GM18868 (cell line): Measurements from ENCODE around the gene ZNF674.
"Not testable (repeated sequence)": the region's sequence is repeated elsewhere in the genome, so short reads cannot be mapped to it uniquely, and the experiment has no call there.

Experiments
- ATAC-seq: cut with Tn5 transposase; IDR thresholded peaks from one replicate; pipeline ENCODE4 v1.9.1; 2021; ENCODE audit warnings: mild to moderate bottlenecking, moderate library complexity; ENCODE audit not compliant: unreplicated experiment

Gene ZNF674

DNA sequence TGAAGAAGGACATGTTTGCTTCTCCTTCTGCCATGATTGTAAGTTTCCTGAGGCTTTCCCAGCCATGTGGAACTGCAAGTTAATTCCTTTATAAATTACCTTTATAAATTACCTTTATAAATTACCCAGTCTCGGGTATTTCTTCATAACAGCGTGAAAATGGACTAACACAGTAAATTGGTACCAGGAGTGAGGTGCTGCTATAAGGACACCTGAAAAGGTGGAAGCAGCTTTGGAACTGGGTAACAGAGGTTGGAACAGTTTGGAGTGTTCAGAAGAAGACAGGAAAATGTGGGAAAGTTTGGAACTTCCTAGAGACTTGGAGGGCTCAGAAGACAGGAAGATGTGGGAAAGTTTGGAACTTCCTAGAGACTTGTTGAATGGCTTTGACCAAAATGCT is 66.6 kb downstream of the ZNF674 start:
- not testable (repeated sequence) for ATAC-seq

DNA sequence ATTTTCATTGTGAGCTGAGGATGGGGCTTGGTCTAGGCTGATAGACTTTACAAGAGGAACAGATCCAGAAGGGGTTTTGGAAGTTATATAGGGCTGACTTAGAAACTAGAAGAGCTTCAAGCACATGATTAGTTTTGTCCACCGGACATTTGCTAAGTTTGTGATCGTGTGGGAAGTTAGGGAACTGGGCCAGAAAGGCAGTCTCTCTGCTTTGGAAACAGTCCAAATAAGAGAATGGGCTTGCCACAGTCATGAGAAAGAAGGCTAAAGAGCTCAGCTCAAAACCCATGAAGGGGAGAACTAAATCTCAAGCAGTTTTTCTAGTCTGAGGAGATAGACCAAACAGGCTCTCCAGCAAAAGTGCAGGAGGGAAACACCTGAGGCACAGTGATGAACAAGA is 67.8 kb downstream of the ZNF674 start:
- ATAC-seq: no peak

DNA sequence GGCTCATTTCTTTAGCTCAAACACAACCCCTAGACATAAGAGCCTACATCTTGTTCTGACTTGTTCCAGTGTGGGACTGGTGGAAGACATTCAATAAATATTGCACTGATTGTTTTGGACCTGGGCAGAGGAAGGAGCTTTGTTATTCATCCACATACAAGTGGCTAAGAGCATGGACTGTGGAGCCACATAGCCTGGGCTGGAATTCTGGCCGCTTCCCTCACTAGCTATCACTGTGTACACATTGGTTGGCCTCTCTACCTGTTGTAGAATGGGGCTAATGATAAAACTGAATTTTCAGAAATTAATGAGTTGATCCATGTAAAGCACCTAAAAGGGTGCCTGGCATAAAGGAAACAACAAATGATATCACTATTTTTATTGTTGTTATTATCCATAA is 80.0 kb downstream of the ZNF674 start:
- ATAC-seq: no peak

DNA sequence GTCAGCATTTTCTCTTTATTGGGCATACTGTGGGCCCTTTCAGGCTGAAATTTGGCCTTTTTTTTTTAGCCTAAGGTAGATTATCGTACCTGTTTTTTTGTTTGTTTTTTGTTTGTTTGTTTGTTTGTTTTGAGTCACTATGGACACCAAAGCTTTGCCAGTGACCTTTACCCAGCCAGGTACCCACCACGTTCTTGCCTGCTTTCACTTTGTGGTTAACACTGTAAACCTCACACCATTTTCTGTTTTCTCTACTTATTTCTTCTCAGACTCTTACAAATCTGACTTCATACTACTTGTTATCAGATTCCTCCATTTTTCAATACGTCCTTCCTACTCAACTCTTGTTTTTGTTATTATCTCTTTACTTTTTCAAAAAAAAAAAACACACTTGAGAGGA is 81.5 kb downstream of the ZNF674 start:
- ATAC-seq: no peak

DNA sequence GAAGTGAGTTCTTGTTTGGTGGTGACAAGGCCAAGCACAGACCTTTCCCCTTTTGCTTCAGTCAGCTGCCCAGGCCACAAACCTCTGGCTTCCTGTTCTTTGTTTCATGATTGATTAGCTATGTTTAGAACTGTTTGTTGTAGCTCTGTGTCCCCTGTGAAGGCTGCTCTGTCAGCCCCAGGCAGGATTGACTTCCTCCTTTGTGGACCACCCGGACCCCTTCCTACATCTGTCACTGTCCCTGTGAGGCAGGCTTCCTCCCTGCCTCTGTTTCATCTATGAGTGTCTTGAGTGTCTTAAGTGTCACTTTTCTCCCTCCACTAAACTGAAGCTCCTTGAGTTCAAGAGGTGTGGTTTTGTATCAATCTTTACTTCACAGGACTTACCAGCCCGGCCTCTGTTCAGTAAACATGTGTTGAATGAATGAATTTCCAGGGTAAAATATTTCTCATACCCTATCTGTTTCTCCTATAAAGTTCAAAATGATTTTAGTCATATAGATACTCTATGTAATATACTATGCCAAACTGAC is 83.5 kb downstream of the ZNF674 start:
- peak; percentile 91 for ATAC-seq

DNA sequence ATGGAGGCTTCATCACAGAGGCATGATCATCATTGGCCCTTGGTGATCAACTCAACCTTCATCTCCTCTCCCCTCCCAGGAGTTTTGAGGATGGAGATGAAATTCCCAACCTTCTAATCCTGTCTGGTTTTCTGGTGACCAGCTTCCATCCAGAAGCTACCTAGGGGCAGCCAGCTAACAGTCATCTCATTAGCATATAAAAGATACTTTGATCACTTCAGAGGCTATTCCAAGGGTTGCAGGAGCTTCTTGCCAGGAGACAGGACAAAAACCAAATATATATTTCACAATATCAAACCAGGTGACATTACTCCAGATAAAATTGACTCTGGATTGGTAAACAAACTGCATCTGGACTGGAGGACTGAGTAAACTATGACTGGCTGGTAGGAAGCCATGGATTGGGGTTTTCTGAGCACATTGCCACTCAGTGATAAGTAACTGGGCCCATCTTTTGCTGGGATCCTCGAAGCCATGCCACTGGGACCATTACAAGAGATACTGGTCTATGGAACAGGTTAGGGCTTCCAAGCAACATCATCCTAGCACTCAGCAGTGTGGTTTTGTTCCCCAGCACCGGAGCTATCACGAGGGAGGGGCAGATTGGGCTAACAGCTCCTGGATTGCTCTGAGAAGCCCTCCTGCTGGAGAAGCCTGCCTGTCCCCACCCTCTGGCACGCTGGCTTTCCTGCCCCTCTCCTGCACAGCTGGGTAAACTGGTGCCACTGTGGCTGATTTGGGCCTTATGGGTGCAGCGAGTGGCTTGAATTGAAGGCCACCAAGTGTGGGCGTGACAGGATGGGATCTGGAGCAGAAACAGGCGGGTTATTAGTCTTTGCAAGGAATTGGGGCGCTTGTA is 84.2 kb downstream of the ZNF674 start:
- ATAC-seq: not testable (repeated sequence)

DNA sequence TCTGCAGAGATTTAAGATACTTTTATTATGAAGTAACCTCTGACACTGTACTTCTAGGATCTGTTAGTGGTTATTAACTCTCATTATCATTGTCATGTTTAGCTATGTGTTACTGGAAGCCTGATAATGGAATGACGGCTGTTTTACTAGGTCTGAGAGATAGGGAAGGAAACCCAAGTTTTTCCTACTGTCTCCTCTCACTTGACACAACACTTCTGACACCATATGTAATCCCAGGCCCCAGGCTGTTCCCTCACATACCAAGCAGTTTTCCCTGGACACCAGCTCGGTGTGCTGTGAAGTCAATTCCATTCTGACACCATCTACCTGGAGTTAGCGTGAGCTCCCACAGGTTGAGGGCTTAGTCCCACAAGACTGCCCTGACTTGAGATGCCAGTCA is 85.6 kb downstream of the ZNF674 start:
- ATAC-seq: no peak

DNA sequence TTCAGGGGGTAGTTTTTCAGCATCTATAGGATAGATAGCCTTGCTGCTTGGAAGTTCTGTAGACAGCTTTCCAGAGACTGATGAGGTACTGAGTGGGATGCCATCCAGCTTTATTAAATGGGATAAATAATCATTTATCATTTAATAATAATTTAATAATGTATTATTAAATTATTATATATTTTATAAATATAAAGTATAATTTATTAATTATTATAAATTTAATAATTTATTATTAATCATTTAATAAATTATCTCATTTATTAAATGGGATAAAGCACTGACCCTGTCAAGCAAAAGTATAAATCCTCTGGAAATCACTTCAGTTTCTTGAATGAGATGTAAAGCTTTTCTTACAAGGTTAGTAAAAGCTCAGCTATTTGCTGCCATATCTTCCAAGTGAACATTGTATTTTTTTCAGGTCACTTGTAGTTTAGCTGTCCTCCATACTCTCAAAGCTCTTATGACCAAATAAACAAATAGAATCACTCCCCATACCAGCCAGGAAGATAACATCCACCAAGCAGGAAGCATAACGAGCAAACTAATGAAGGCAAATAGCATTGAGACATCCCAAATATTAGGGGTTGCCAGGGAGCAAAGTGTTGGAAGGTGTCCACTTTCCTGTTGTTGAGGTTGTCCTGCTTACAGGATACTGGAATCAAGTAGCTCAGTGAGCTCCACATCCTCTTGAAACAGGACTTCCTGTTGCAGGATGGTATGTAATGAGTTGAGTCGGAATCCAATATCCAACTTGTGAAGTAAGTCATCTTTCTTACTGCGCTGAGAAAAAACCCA is 88.9 kb downstream of the ZNF674 start:
- ATAC-seq: no peak
